Right renal pelvis (tissue), 4 donors: ENCODE data around the gene SUSD2. TPM values are rescaled to one million over a fixed set of nuclear protein-coding genes. Genes with fewer than 3 reads are reported as not detected.
"Not testable (repeated sequence)": the region's sequence is repeated elsewhere in the genome, so short reads cannot be mapped to it uniquely, and the experiment has no call there.

Experiments
- DNase-seq, 4 donors: peaks; one replicate each; pipeline ENCODE4 v3.0.0-alpha.2; 2013; ENCODE audit warnings: low read depth in 4 of 4, low spot score in 3 of 4, missing footprints in 1 of 4
- polyA plus RNA-seq, 4 donors: library from polyadenylated mRNA; unstranded; fragments of 120-200 nt; gene quantifications; one replicate each; pipeline ENCODE4 v1.2.1, GENCODE V29; 2013; ENCODE audit not compliant: insufficient read length in 4 of 4

Gene SUSD2
- polyA plus RNA-seq, 4 donors, result 10.7 to 20.5 (median 18.2) TPM

DNA sequence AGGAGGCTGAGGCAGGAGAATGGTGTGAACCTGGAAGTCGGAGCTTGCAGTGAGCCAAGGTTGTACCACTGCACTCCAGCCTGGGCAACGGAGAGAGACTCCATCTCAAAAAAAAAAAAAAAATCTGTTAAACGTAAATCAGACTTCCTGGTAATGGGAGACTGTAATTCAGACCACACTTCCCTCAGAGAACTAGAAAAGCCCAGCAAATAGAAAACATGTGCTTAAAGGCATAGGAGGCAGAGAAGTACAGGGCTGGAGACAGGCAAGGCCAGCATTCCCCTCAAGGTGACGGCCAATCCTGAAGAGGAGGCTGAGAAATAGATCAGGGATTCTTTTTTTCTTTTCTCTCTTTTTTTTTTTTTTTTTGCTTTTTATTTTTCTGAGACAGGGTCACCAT lies 55.4 kb downstream of the SUSD2 start:
- DNase-seq, result no peak

- DNase-seq, result not testable (repeated sequence)
Measured at GRCh38 chr22:24238101-24238694, 56.9 kb downstream of the SUSD2 start.

Other genes with a start within 250 kb of the SUSD2 start
- 10 to 100 TPM in 2 of 4 donors, 1 to 10 TPM in 2; 4.5 to 22.4 (median 12.6) TPM for gene GSTT2B, start 220.3 kb upstream of the SUSD2 start, polyA plus RNA-seq
- 1 to 10 TPM; 6.3 to 7.9 (median 6.9) TPM for gene DDTL, start 214.6 kb upstream of the SUSD2 start, polyA plus RNA-seq
- 10 to 100 TPM; 59.3 to 95.8 (median 66.4) TPM for gene DDT, start 207.0 kb upstream of the SUSD2 start, polyA plus RNA-seq
- gene GSTT2, start 201.4 kb upstream of the SUSD2 start, polyA plus RNA-seq, result 1 to 10 TPM in 2 of 4 donors, under 1 TPM in 2; 0.61 to 2.6 (median 1.3) TPM
- under 1 TPM in 1 of 4 donors, not detected in 3; 0.04 TPM for gene GSTT4, start 176.0 kb upstream of the SUSD2 start, polyA plus RNA-seq
- 10 to 100 TPM; 42.2 to 53.3 (median 51.1) TPM for gene CABIN1, start 170.2 kb upstream of the SUSD2 start, polyA plus RNA-seq
- gene GGT5, start 63.6 kb downstream of the SUSD2 start, polyA plus RNA-seq, result 10 to 100 TPM; 16.2 to 16.8 (median 16.6) TPM
- gene SPECC1L, start 89.3 kb downstream of the SUSD2 start, polyA plus RNA-seq, result 10 to 100 TPM; 45.3 to 56.0 (median 51.1) TPM
- 1 to 10 TPM; 7.6 to 9.1 (median 8.3) TPM for gene ADORA2A, start 246.1 kb downstream of the SUSD2 start, polyA plus RNA-seq